ENCODE results near the gene CDK16. TPM values are rescaled to one million over a fixed set of nuclear protein-coding genes. Genes with fewer than 3 reads are reported as not detected.

CDK16 gene
- total RNA-seq, 1 experiment from 2014 or later, result 91.8 TPM

GRCh38 chrX:47226531-47227333, 8.3 kb downstream of the CDK16 start:
- no peak for DNase-seq (ENCODE audit: low read depth)

- no peak for DNase-seq (ENCODE audit: low read depth)
These were observed 8.8 kb downstream of the CDK16 start for GRCh38 chrX:47227334-47227583.

GRCh38 chrX:47228550-47229270, 10.2 kb downstream of the CDK16 start:
- no peak for DNase-seq (ENCODE audit: low read depth)

- DNase-seq (ENCODE audit: low read depth), result no peak
These were observed 10.9 kb downstream of the CDK16 start for GRCh38 chrX:47229427-47229826.

- no peak for DNase-seq (ENCODE audit: low read depth)
These were observed 11.8 kb downstream of the CDK16 start for GRCh38 chrX:47230136-47230868.

- no peak for DNase-seq (ENCODE audit: low read depth)
These were observed 12.7 kb downstream of the CDK16 start for GRCh38 chrX:47231167-47231566.

- no peak for DNase-seq (ENCODE audit: low read depth)
These were observed 13.8 kb downstream of the CDK16 start for GRCh38 chrX:47232197-47232802.

GRCh38 chrX:47232803-47233332, 14.4 kb downstream of the CDK16 start, which contains the start of gene USP11:
Gene USP11, plus strand, starts transcription at chrX:47233009. Its CDS starts 35 bp downstream, at chrX:47233044.
- peak; percentile 48 for DNase-seq (ENCODE audit: low read depth)

GRCh38 chrX:47233333-47234113, 15.0 kb downstream of the CDK16 start:
- DNase-seq (ENCODE audit: low read depth), result peak; percentile 96

GRCh38 chrX:47234583-47234982, 16.1 kb downstream of the CDK16 start:
- no peak for DNase-seq (ENCODE audit: low read depth)

- no peak for DNase-seq (ENCODE audit: low read depth)
These were observed 17.2 kb downstream of the CDK16 start for GRCh38 chrX:47235691-47236103.

- DNase-seq (ENCODE audit: low read depth), result no peak
These were observed 20.7 kb downstream of the CDK16 start for GRCh38 chrX:47239199-47239598.

- DNase-seq (ENCODE audit: low read depth), result no peak
These were observed 21.5 kb downstream of the CDK16 start for GRCh38 chrX:47239898-47240545.

GRCh38 chrX:47240619-47241018, 22.1 kb downstream of the CDK16 start:
- DNase-seq (ENCODE audit: low read depth), result no peak

GRCh38 chrX:47241201-47242011, 22.9 kb downstream of the CDK16 start:
- no peak for DNase-seq (ENCODE audit: low read depth)

- no peak for DNase-seq (ENCODE audit: low read depth)
These were observed 23.8 kb downstream of the CDK16 start for GRCh38 chrX:47242321-47242720.

- DNase-seq (ENCODE audit: low read depth), result no peak
These were observed 24.9 kb downstream of the CDK16 start for GRCh38 chrX:47243351-47243750.

- DNase-seq (ENCODE audit: low read depth), result no peak
These were observed 26.2 kb downstream of the CDK16 start for GRCh38 chrX:47244676-47245075.

- DNase-seq (ENCODE audit: low read depth), result no peak
These were observed 26.7 kb downstream of the CDK16 start for GRCh38 chrX:47245156-47245555.

All from HT1080 (cell line).